Measurements from ENCODE around the gene DCST2. TPM values are rescaled to one million over a fixed set of nuclear protein-coding genes. Genes with fewer than 3 reads are reported as not detected.

DCST2 gene
- total RNA-seq, 2 donors from 2014 or later, result 0.33 to 1.8 TPM

- H3K36me3 ChIP-seq (replicated peaks in 1 of 2; ENCODE audit: insufficient read depth in 1 of 2, low read depth in 2 of 2), result no peaks in the 10 kb centered on the region
- peak overlapping the region; percentile 90 to 100 (median 98) for H3K27ac ChIP-seq
- DNase-seq (peak in 1 of 4 donors; percentile 48), ATAC-seq (no peak)
- H3K4me3 ChIP-seq, result no peak overlapping the region
- H3K9me3 ChIP-seq, result no peaks in the 10 kb centered on the region
- WGBS, 2 donors, result 45 to 56% methylated on average over 2 of the region's 2 CpGs
- no peaks in the 10 kb centered on the region for H3K27me3 ChIP-seq
- TF ChIP-seq POLR2A (IDR thresholded peaks at IDR 0.05), result no peak
- TF ChIP-seq CTCF (IDR thresholded peaks at IDR 0.05), result no peak
- H3K4me1 ChIP-seq, result peaks cover 76% of the 10 kb centered on the region
- intact Hi-C loops (cut with DNase I), result no loop called here
Observed at GRCh38 chr1:155006601-155007101, 26.9 kb downstream of the DCST2 start.

- peaks cover 63% of the 10 kb centered on the region for H3K4me1 ChIP-seq
- intact Hi-C loops (cut with DNase I), result no loop called here
Observed at GRCh38 chr1:155005076-155006011, 28.2 kb downstream of the DCST2 start.

GRCh38 chr1:155004352-155005075 lies 29.1 kb downstream of the DCST2 start:
- no peak for TF ChIP-seq POLR2A (IDR thresholded peaks at IDR 0.05)
- TF ChIP-seq CTCF (IDR thresholded peaks at IDR 0.05), result no peak
- intact Hi-C loops (cut with DNase I), result no loop called here

More at GRCh38 chr1:155005076-155006011, 28.2 kb downstream of the DCST2 start:
- Histone ChIP-seq H3K9me3 (no peaks in the 10 kb centered on the region), H3K27me3 (no peaks in the 10 kb centered on the region), H3K4me3 (no peak overlapping the region), H3K27ac (peak overlapping the region; percentile 90 to 100 (median 98)), H3K36me3 (replicated peaks in 1 of 2; ENCODE audit: insufficient read depth in 1 of 2, low read depth in 2 of 2) (no peaks in the 10 kb centered on the region)
- peak; percentile 24 to 60 (median 51) for TF ChIP-seq POLR2A (IDR thresholded peaks at IDR 0.05)
- TF ChIP-seq CTCF (IDR thresholded peaks at IDR 0.05), result no peak
- ATAC-seq (no peak), DNase-seq (peak; percentile 81 to 92 (median 88))
- WGBS, 2 donors, result 2 to 12% methylated on average over 6 to 17 of the region's 17 CpGs

GRCh38 chr1:155003766-155004351 lies 29.7 kb downstream of the DCST2 start:
- intact Hi-C loops (cut with DNase I), result no loop called here
- Histone ChIP-seq H3K4me1 (peaks cover 64% of the 10 kb centered on the region), H3K9me3 (no peaks in the 10 kb centered on the region), H3K27ac (peak overlapping the region; percentile 90 to 100 (median 98)), H3K36me3 (replicated peaks in 1 of 2; ENCODE audit: insufficient read depth in 1 of 2, low read depth in 2 of 2) (no peaks in the 10 kb centered on the region), H3K27me3 (no peaks in the 10 kb centered on the region), H3K4me3 (peak overlapping the region; percentile 70 to 80)
- ATAC-seq (no peak), DNase-seq (peak; percentile 64 to 80 (median 76))
- TF ChIP-seq POLR2A (IDR thresholded peaks at IDR 0.05), result peak in 2 of 3 donors; percentile 5 to 16
- TF ChIP-seq CTCF (IDR thresholded peaks at IDR 0.05), result no peak
- 0 to 1% methylated on average over 1 to 34 of the region's 34 CpGs for WGBS, 2 donors

More at GRCh38 chr1:155004352-155005075, 29.1 kb downstream of the DCST2 start:
- Histone ChIP-seq H3K27me3 (no peaks in the 10 kb centered on the region), H3K4me1 (peaks cover 62% of the 10 kb centered on the region), H3K9me3 (no peaks in the 10 kb centered on the region), H3K27ac (peak overlapping the region; percentile 90 to 100 (median 98)), H3K36me3 (replicated peaks in 1 of 2; ENCODE audit: insufficient read depth in 1 of 2, low read depth in 2 of 2) (no peaks in the 10 kb centered on the region), H3K4me3 (peak overlapping the region; percentile 70 to 80)
- DNase-seq (no peak), ATAC-seq (no peak)
- WGBS, 2 donors, result 16 to 18% methylated on average over 4 to 5 of the region's 5 CpGs

Data from body of pancreas (tissue), 4 donors.